GM18511 (cell line): Measurements from ENCODE around the gene TUBB6.

ENCODE experiments used
- ATAC-seq: cut with Tn5 transposase; IDR thresholded peaks from one replicate; pipeline ENCODE4 v1.9.1; 2021; ENCODE audit warnings: mild to moderate bottlenecking, moderate library complexity; ENCODE audit not compliant: unreplicated experiment

Gene TUBB6

GRCh38 chr18:12307701-12308385, at the start of gene TUBB6:
Gene TUBB6 (plus strand): TSS chr18:12308241. CDS start chr18:12308293, 52 bp downstream.
- peak; percentile 64 for ATAC-seq

- no peak for ATAC-seq
Measured at GRCh38 chr18:12258719-12259705, 49.0 kb upstream of the TUBB6 start.

GRCh38 chr18:12262748-12263147, 45.3 kb upstream of the TUBB6 start:
- no peak for ATAC-seq

GRCh38 chr18:12264864-12265263, 43.2 kb upstream of the TUBB6 start:
- no peak for ATAC-seq

GRCh38 chr18:12271376-12272235, 36.4 kb upstream of the TUBB6 start:
- peak; percentile 77 for ATAC-seq

- no peak for ATAC-seq
Measured at GRCh38 chr18:12274793-12275192, 33.2 kb upstream of the TUBB6 start.

- ATAC-seq, result no peak
Measured at GRCh38 chr18:12276736-12277554, 31.1 kb upstream of the TUBB6 start.

- ATAC-seq, result no peak
Measured at GRCh38 chr18:12278215-12278671, 29.8 kb upstream of the TUBB6 start.

GRCh38 chr18:12278741-12279682, 29.0 kb upstream of the TUBB6 start:
- no peak for ATAC-seq

- ATAC-seq, result no peak
Measured at GRCh38 chr18:12279781-12280531, 28.1 kb upstream of the TUBB6 start.

GRCh38 chr18:12281861-12282260, 26.2 kb upstream of the TUBB6 start:
- no peak for ATAC-seq

GRCh38 chr18:12282442-12283039, 25.5 kb upstream of the TUBB6 start:
- no peak for ATAC-seq

GRCh38 chr18:12283256-12283655, 24.8 kb upstream of the TUBB6 start:
- no peak for ATAC-seq

- ATAC-seq, result no peak
Measured at GRCh38 chr18:12283666-12284065, 24.4 kb upstream of the TUBB6 start.

- no peak for ATAC-seq
Measured at GRCh38 chr18:12287131-12287681, 20.8 kb upstream of the TUBB6 start.

GRCh38 chr18:12287684-12288402, 20.2 kb upstream of the TUBB6 start:
- no peak for ATAC-seq

GRCh38 chr18:12288403-12288755, 19.7 kb upstream of the TUBB6 start:
- no peak for ATAC-seq
